H1 (cell line): Measurements from ENCODE around the gene RPL12. TPM values are rescaled to one million over a fixed set of nuclear protein-coding genes. Genes with fewer than 3 reads are reported as not detected.
A peak's percentile ranks its signal among the peaks of the same experiment; 100 is the strongest.

Source experiments
- CTCF ChIA-PET: fragments of 300-600 bp; sonication (Branson Sonifier 250); formaldehyde crosslinking; loops from one replicate; lab custom pipeline; 2021; ENCODE audit not compliant: partially characterized antibody; lab: Charles Lee
- POLR2A ChIA-PET: fragments of 300-600 bp; sonication (Branson Sonifier 250); formaldehyde crosslinking; loops from one replicate; lab custom pipeline; 2021; ENCODE audit warnings: inconsistent platforms; ENCODE audit not compliant: partially characterized antibody; lab: Charles Lee
- DNase-seq, 2 experiments: peaks; one replicate each; pipeline versions ENCODE4 v3.0.0 to v3.0.0-alpha.2; 2010 to 2022; ENCODE audit warnings: low spot score in 2 of 2, low read depth in 1 of 2, mixed read lengths in 1 of 2
- FAIRE-seq: peaks from 2 replicates; lab custom pipeline; 2011; peaks lifted over from hg19 to GRCh38; lab: Jason Lieb, UNC
- H2AFZ ChIP-seq: 2 replicates; pipeline ENCODE4 v1.8.1; 2012; ENCODE audit warnings: low read length, inconsistent platforms
- H2AK5ac ChIP-seq: 2 replicates; pipeline ENCODE4 v1.6.1; 2013; ENCODE audit warnings: low read depth, low read length
- H2BK120ac ChIP-seq: replicated peaks from 2 replicates; pipeline ENCODE3; 2013; ENCODE audit warnings: low read depth, low read length, inconsistent platforms
- H2BK12ac ChIP-seq: 2 replicates; pipeline ENCODE4 v1.6.1; 2013; ENCODE audit warnings: low read depth, low read length
- H2BK15ac ChIP-seq: 2 replicates; pipeline ENCODE4 v1.6.1; 2013; ENCODE audit warnings: low read length
- H2BK20ac ChIP-seq: 2 replicates; pipeline ENCODE4 v1.6.1; 2013; ENCODE audit warnings: low read length
- H2BK5ac ChIP-seq: 2 replicates; pipeline ENCODE4 v1.6.1; 2013; ENCODE audit warnings: low read depth, low read length
- H3K14ac ChIP-seq: 2 replicates; pipeline ENCODE4 v1.6.1; 2013; ENCODE audit warnings: inconsistent platforms; ENCODE audit not compliant: insufficient read length
- H3K18ac ChIP-seq: 2 replicates; pipeline ENCODE4 v1.6.1; 2013; ENCODE audit warnings: low read length; ENCODE audit errors: extremely low read depth
- H3K23ac ChIP-seq: 2 replicates; pipeline ENCODE4 v1.6.1; 2013; ENCODE audit warnings: inconsistent platforms; ENCODE audit not compliant: insufficient read length
- H3K23me2 ChIP-seq: 2 replicates; pipeline ENCODE4 v1.6.1; 2013; ENCODE audit warnings: low read depth, low read length
- H3K27ac ChIP-seq: 2 replicates; pipeline ENCODE4 v1.6.1; 2011; ENCODE audit warnings: low read depth, low read length, inconsistent platforms
- H3K27me3 ChIP-seq, 4 experiments: replicated peaks in 1 of 4; 1 replicate in 1 of 4; 2 replicates in 3 of 4; pipeline versions ENCODE4 v1.6.1 to v1.8.1; 2011 to 2013; ENCODE audit warnings: low read length in 3 of 4, mild to moderate bottlenecking in 3 of 4, inconsistent platforms in 2 of 4, mixed read lengths in 2 of 4, moderate library complexity in 1 of 4; ENCODE audit not compliant: control insufficient read depth in 3 of 4, insufficient read depth in 3 of 4; ENCODE audit errors: extremely low read depth in 1 of 4
- H3K36me3 ChIP-seq, 4 experiments: 2 replicates each; pipeline versions ENCODE4 v1.6.1 to v1.8.1; 2011 to 2013; ENCODE audit warnings: mild to moderate bottlenecking in 4 of 4, low read length in 3 of 4, moderate library complexity in 2 of 4, control low read depth in 1 of 4, inconsistent platforms in 1 of 4; ENCODE audit not compliant: insufficient read depth in 4 of 4, control insufficient read depth in 2 of 4
- H3K4ac ChIP-seq: replicated peaks from 2 replicates; pipeline ENCODE3; 2013; ENCODE audit warnings: low read length, low read depth, mixed read lengths, inconsistent platforms; ENCODE audit not compliant: insufficient read length
- H3K4me1 ChIP-seq, 4 experiments: replicated peaks in 1 of 4; 1 replicate in 1 of 4; 2 replicates in 3 of 4; pipeline versions ENCODE4 v1.6.1 to v1.8.1; 2011 to 2013; ENCODE audit warnings: low read length in 3 of 4, inconsistent platforms in 2 of 4, mixed read lengths in 1 of 4; ENCODE audit not compliant: insufficient read depth in 4 of 4, control insufficient read depth in 3 of 4
- H3K4me2 ChIP-seq, 2 experiments: 2 replicates each; pipeline versions ENCODE4 v1.6.1 to v1.8.1; 2011 to 2013; ENCODE audit warnings: low read depth in 2 of 2, low read length in 2 of 2, control low read depth in 1 of 2, inconsistent platforms in 1 of 2, mild to moderate bottlenecking in 1 of 2; ENCODE audit not compliant: insufficient read depth in 1 of 2
- H3K4me3 ChIP-seq, 4 experiments: fragments of 200-600, 300-600 bp in 1 of 4; sonication (generic), shearing (Covaris generic), sonication (Bioruptor Twin) in 1 of 4; 2 replicates each; pipeline versions ENCODE4 v1.5.1 to v1.8.1; 2011 to 2016; ENCODE audit warnings: low read length in 4 of 4, low read depth in 3 of 4, control low read depth in 2 of 4, inconsistent platforms in 2 of 4, mild to moderate bottlenecking in 2 of 4, mixed read lengths in 1 of 4, moderate library complexity in 1 of 4; ENCODE audit not compliant: insufficient read depth in 2 of 4; ENCODE audit errors: extremely low read depth in 1 of 4
- H3K56ac ChIP-seq: replicated peaks from 2 replicates; pipeline ENCODE3; 2013; ENCODE audit warnings: low read depth, mild to moderate bottlenecking, mixed read lengths, low read length, inconsistent platforms; ENCODE audit not compliant: insufficient read length
- H3K79me1 ChIP-seq: 2 replicates; pipeline ENCODE4 v1.6.1; 2013; ENCODE audit warnings: low read depth, low read length, control low read depth
- H3K79me2 ChIP-seq, 2 experiments: 2 replicates each; pipeline versions ENCODE4 v1.6.1 to v1.8.1; 2012 to 2013; ENCODE audit warnings: low read length in 2 of 2, mild to moderate bottlenecking in 2 of 2, inconsistent platforms in 1 of 2; ENCODE audit not compliant: insufficient read depth in 2 of 2, control insufficient read depth in 1 of 2
- H3K9ac ChIP-seq, 4 experiments: replicated peaks in 1 of 4; 1 replicate in 1 of 4; 2 replicates in 3 of 4; pipeline versions ENCODE4 v1.6.1 to v1.8.1; 2011 to 2013; ENCODE audit warnings: low read depth in 3 of 4, low read length in 3 of 4, control low read depth in 2 of 4, mild to moderate bottlenecking in 2 of 4, moderate library complexity in 2 of 4, inconsistent platforms in 1 of 4; ENCODE audit errors: extremely low read depth in 1 of 4
- H3K9me3 ChIP-seq, 2 experiments: 2 replicates each; pipeline versions ENCODE4 v1.6.1 to v1.8.1; 2012 to 2013; ENCODE audit warnings: mild to moderate bottlenecking in 2 of 2, moderate library complexity in 2 of 2, control low read depth in 1 of 2, inconsistent platforms in 1 of 2, low read depth in 1 of 2, low read length in 1 of 2, mixed read lengths in 1 of 2; ENCODE audit not compliant: insufficient read depth in 2 of 2
- H4K20me1 ChIP-seq, 2 experiments: replicated peaks in 1 of 2; 2 replicates each; pipeline versions ENCODE3 to v1.8.1; 2011 to 2013; ENCODE audit warnings: inconsistent platforms in 2 of 2, low read length in 2 of 2, mild to moderate bottlenecking in 1 of 2; ENCODE audit not compliant: insufficient read depth in 2 of 2, control insufficient read depth in 1 of 2
- H4K5ac ChIP-seq: 2 replicates; pipeline ENCODE4 v1.6.1; 2013; ENCODE audit warnings: low read length, low read depth, mixed read lengths, inconsistent platforms; ENCODE audit not compliant: insufficient read length
- H4K8ac ChIP-seq: 2 replicates; pipeline ENCODE4 v1.8.0; 2013; ENCODE audit warnings: mild to moderate bottlenecking, moderate library complexity, low read length, inconsistent platforms; ENCODE audit not compliant: insufficient read depth; ENCODE audit errors: extremely low read depth
- H4K91ac ChIP-seq: replicated peaks from 2 replicates; pipeline ENCODE3; 2013; ENCODE audit warnings: low read length, mixed read lengths, inconsistent platforms; ENCODE audit not compliant: insufficient read length
- HDAC2 ChIP-seq, 2 experiments: fragments of 300-600 bp in 1 of 2; sonication (generic) in 1 of 2; IDR thresholded peaks; 2 replicates each; pipeline ENCODE4 v1.6.1; 2011 to 2012; ENCODE audit warnings: low read depth in 2 of 2, low read length in 2 of 2, mild to moderate bottlenecking in 2 of 2, moderate library complexity in 2 of 2, borderline replicate concordance in 1 of 2, inconsistent platforms in 1 of 2
- SAP30 ChIP-seq: fragments of 300-600 bp; sonication (generic); IDR thresholded peaks from 2 replicates; pipeline ENCODE4 v1.7.1; 2012; ENCODE audit warnings: low read length, moderate library complexity, mild to moderate bottlenecking, inconsistent platforms; ENCODE audit not compliant: insufficient read depth, insufficient replicate concordance
- YY1 ChIP-seq: IDR thresholded peaks from 2 replicates; pipeline ENCODE4 v1.6.1; 2011; ENCODE audit warnings: low read depth, mild to moderate bottlenecking, low read length
- WGBS, 2 experiments: shearing (Covaris generic) in 1 of 2; methylation state at CpG; one replicate each; pipeline versions ENCODE4 v1.1.6 to v1.1.7; 2013 to 2015; ENCODE audit warnings: low lambda C conversion rate in 2 of 2, mixed read lengths in 2 of 2, inconsistent platforms in 1 of 2, low coverage in 1 of 2, missing lambda C conversion rate in 1 of 2; ENCODE audit not compliant: insufficient replicate concordance in 2 of 2, insufficient coverage in 1 of 2, insufficient read length in 1 of 2; ENCODE audit errors: extremely low coverage in 1 of 2, missing lambda C conversion rate in 1 of 2; 5-methylcytosine and 5-hydroxymethylcytosine counted together
- polyA plus RNA-seq, 7 experiments: library from polyadenylated mRNA; depleted of rRNA in 3 of 7; stranded (reverse) in 5 of 7; unstranded in 2 of 7; fragments of >200 nt in 5 of 7; fragments of 200-250 nt in 2 of 7; gene quantifications; 1 replicate in 5 of 7; 2 replicates in 1 of 7; 4 replicates in 1 of 7; pipeline versions ENCODE4 v1.2.1 to v1.2.3, GENCODE V29; 2011 to 2013; ENCODE audit warnings: missing spikeins in 2 of 7, mixed read lengths in 2 of 7
- total RNA-seq: library from RNA; stranded (reverse); fragmentation: NEBNext Ultra II Directional; extraction: Animal tissue kit (Norgen Biotek cat#: 25700); gene quantifications from 2 replicates; pipeline ENCODE4 v1.2.1, GENCODE V29; 2021

The RPL12 gene
- total and polyA plus RNA-seq, 2 of the 8 experiments (the other 6 are each of a cell fraction or from before 2014, with no cell fraction given): 1,993 to 4,892 TPM

DNA sequence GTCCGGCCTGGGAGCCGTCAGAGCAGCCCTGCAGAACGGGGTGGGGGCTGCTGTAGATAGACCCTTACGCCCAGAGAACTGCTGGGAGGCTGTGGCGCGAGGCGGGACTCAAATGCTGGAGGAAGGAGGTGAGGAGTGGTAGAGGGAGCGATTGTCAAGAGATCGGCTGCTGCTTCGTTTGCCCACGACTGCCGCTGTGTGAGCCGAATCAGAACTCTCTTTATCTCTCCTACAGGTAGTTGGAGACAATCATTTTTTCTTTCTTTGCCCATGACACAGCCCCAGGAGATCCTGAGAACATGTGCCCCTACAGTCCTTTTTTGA is 26.6 kb downstream of the RPL12 start:
- Histone ChIP-seq H2AFZ (peak overlapping the region; percentile 87), H4K8ac (peak overlapping the region; percentile 63; the same call in 1 of the 2 replicates)

More for the DNA sequence above, 26.6 kb downstream of the RPL12 start:
- CTCF ChIA-PET: interaction anchor here (0.6 to 1.9 kb wide), 6 partner anchors 12 to 510 kb away, joined by 3 to 7 read pairs (median 4); partner anchors contain the start of genes RALGPS1 and SLC2A8
- no peak overlapping the region for H2BK12ac ChIP-seq
- H3K9ac ChIP-seq: peak overlapping the region; percentile 49 to 89 (median 82)
- no peak overlapping the region for H2BK120ac ChIP-seq
- POLR2A ChIA-PET: interaction anchor here (0.7 to 6.3 kb wide), 19 partner anchors 9 to 303 kb away, joined by 3 to 59 read pairs (median 4); partner anchors contain the start of genes LRSAM1, RPL12, SLC2A8 and TTC16
- H4K5ac ChIP-seq: no peak overlapping the region
- peaks cover 0 to 10% (median 5%) of the 10 kb centered on the region in 4 experiments; a peak in 5 of 7 replicates for H3K4me1 ChIP-seq
- DNase-seq (no peak), FAIRE-seq (no peak)
- TF ChIP-seq SAP30 (peak; percentile 86), YY1 (no peak), HDAC2 (IDR thresholded peaks at IDR 0.05; ENCODE audit: borderline replicate concordance in 1 of 2, low read depth in 2 of 2, low read length in 2 of 2) (peak in 1 of 2 experiments; percentile 77; a peak in 1 of 4 replicates)
- no peak overlapping the region for H3K4ac ChIP-seq
- peaks cover 1 to 9% (median 2%) of the 10 kb centered on the region in 4 experiments; a peak in 6 of 8 replicates for H3K36me3 ChIP-seq
- H3K23ac ChIP-seq: no peak overlapping the region
- peak overlapping the region; percentile 93 for H2BK5ac ChIP-seq
- peak overlapping the region; percentile 87 to 96 (median 94) for H3K4me3 ChIP-seq
- H3K4me2 ChIP-seq: peak overlapping the region; percentile 58 to 74
- H3K9me3 ChIP-seq: no peaks in the 10 kb centered on the region
- H3K79me1 ChIP-seq: peaks cover 2% of the 10 kb centered on the region; the same call in 1 of the 2 replicates
- H3K27me3 ChIP-seq: no peaks in the 10 kb centered on the region
- H2AK5ac ChIP-seq: no peak overlapping the region
- no peak overlapping the region for H2BK15ac ChIP-seq
- peaks cover 0 to 5% of the 10 kb centered on the region in 2 experiments for H4K20me1 ChIP-seq
- H4K91ac ChIP-seq: peak overlapping the region; percentile 41
- peaks cover 7 to 44% of the 10 kb centered on the region in 2 experiments for H3K79me2 ChIP-seq
- H3K27ac ChIP-seq: 0 out of 2 replicates have a peak overlapping the region, but pooled peaks have one; percentile 94
- whole genome bisulfite sequencing, 2 experiments: 3% methylated on average over 13 of the region's 13 CpGs; no CpG with 5 or more reads in 1 of the 2 experiments
- no peak overlapping the region for H3K14ac ChIP-seq
- H3K18ac ChIP-seq: no peak overlapping the region
- no peak overlapping the region for H2BK20ac ChIP-seq
- H3K56ac ChIP-seq: peak overlapping the region; percentile 13
- H3K23me2 ChIP-seq: peaks cover 13% of the 10 kb centered on the region
